Psoas muscle (tissue), 8 donors: ENCODE results near the gene LRRK1. TPM values are rescaled to one million over a fixed set of nuclear protein-coding genes. Genes with fewer than 3 reads are reported as not detected.

Experiments
- ATAC-seq, 4 donors: fragments of 200-7000 bp; cut with Tn5 transposase; one replicate each; pipeline ENCODE4 v1.9.1; 2020; ENCODE audit warnings: moderate library complexity in 3 of 4, mild to moderate bottlenecking in 2 of 4
- DNase-seq, 2 donors: peaks; one replicate each; pipeline ENCODE4 v3.0.0-alpha.2; 2020
- H3K27ac ChIP-seq: fragments of 200-600 bp; one replicate; pipeline ENCODE4 v1.8.0; 2022
- H3K27me3 ChIP-seq, 3 donors: fragments of 200-600 bp in 1 of 3; one replicate each; pipeline versions ENCODE4 v1.6.1 to v1.8.0; 2013 to 2022; ENCODE audit warnings: low read length in 2 of 3, mild to moderate bottlenecking in 2 of 3, moderate library complexity in 1 of 3; ENCODE audit not compliant: insufficient read depth in 3 of 3
- H3K36me3 ChIP-seq, 2 donors: fragments of 200-600 bp in 1 of 2; one replicate each; pipeline versions ENCODE4 v1.6.1 to v1.8.0; 2013 to 2022; ENCODE audit warnings: low read depth in 1 of 2, mild to moderate bottlenecking in 1 of 2, moderate library complexity in 1 of 2; ENCODE audit not compliant: insufficient read depth in 1 of 2
- H3K4me1 ChIP-seq: fragments of 200-600 bp; one replicate; pipeline ENCODE4 v1.8.0; 2022
- H3K4me3 ChIP-seq: fragments of 200-600 bp; one replicate; pipeline ENCODE4 v1.8.0; 2022; ENCODE audit warnings: mild to moderate bottlenecking
- H3K9me3 ChIP-seq: fragments of 200-600 bp; one replicate; pipeline ENCODE4 v1.8.0; 2022
- WGBS, 3 donors: extraction: QIAGEN DNeasy Blood & Tissue Kit; methylation state at CpG; one replicate each; pipeline versions ENCODE4 v1.1.6 to v1.1.7; 2013; 5-methylcytosine and 5-hydroxymethylcytosine counted together
- intact Hi-C, 2 donors: fragments of 100-400 bp; cut with DNase I; formaldehyde crosslinking; loops; one replicate each; pipeline versions ENCODE4 v1.11.0 to v1.14.2; 2022
- polyA plus RNA-seq, 3 donors: library from polyadenylated mRNA; stranded (reverse); fragments of 200-250 nt; gene quantifications; one replicate each; pipeline ENCODE4 v1.2.3, GENCODE V29; 2013
- total RNA-seq, 4 donors: library from RNA; stranded (reverse); fragmentation: NEBNext Ultra II Directional in 2 of 4; extraction: Animal tissue kit (Norgen Biotek cat#: 25700) in 2 of 4; gene quantifications; one replicate each; pipeline versions ENCODE4 v1.2.1 to v1.2.4, GENCODE V29; 2021 to 2023
- TF ChIP-seq, protein P1 (sequence below): fragments of 200-600 bp; IDR thresholded peaks from one replicate; pipeline ENCODE4 v1.8.0; 2022; ENCODE audit warnings: antibody characterized with exemption
- donor health status: healthy with polysubstance abuse.
- donor health status: DM: no; HTN: no; CAD: no; lungs with moderate emphysema.
- donor health status: Bipolar disorder and iron deficiency.
- donor health status: healthy.
- donor health status: DM: yes; HTN: yes; CAD: no.
- donor health status: DM: no; HTN: no; CAD: no.
- donor health status: DM: no; HTN: no; CAD: no.
- donor health status: DM: yes; HTN: yes; CAD: no.

LRRK1 gene
- total and polyA plus RNA-seq, 7 donors = 0.91 to 7.6 (median 2.6) TPM

- WGBS, 3 donors = 87 to 93% (median 90%) methylated on average over 20 of the region's 20 CpGs
- no peak for ATAC-seq
- Histone ChIP-seq H3K4me3 (no peak overlapping the region), H3K9me3 (no peaks in the 10 kb centered on the region), H3K27me3 (no peaks in the 10 kb centered on the region), H3K4me1 (no peaks in the 10 kb centered on the region), H3K27ac (peak overlapping the region; percentile 23), H3K36me3 (peaks cover 0 to 24% of the 10 kb centered on the region in 2 donors)
- TF ChIP-seq, protein P1, sequence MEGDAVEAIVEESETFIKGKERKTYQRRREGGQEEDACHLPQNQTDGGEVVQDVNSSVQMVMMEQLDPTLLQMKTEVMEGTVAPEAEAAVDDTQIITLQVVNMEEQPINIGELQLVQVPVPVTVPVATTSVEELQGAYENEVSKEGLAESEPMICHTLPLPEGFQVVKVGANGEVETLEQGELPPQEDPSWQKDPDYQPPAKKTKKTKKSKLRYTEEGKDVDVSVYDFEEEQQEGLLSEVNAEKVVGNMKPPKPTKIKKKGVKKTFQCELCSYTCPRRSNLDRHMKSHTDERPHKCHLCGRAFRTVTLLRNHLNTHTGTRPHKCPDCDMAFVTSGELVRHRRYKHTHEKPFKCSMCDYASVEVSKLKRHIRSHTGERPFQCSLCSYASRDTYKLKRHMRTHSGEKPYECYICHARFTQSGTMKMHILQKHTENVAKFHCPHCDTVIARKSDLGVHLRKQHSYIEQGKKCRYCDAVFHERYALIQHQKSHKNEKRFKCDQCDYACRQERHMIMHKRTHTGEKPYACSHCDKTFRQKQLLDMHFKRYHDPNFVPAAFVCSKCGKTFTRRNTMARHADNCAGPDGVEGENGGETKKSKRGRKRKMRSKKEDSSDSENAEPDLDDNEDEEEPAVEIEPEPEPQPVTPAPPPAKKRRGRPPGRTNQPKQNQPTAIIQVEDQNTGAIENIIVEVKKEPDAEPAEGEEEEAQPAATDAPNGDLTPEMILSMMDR = no peak
- no peak for DNase-seq
- intact Hi-C loops = no loop called here
Observed at GRCh38 chr15:101024706-101025500, 105.7 kb downstream of the LRRK1 start.

DNA sequence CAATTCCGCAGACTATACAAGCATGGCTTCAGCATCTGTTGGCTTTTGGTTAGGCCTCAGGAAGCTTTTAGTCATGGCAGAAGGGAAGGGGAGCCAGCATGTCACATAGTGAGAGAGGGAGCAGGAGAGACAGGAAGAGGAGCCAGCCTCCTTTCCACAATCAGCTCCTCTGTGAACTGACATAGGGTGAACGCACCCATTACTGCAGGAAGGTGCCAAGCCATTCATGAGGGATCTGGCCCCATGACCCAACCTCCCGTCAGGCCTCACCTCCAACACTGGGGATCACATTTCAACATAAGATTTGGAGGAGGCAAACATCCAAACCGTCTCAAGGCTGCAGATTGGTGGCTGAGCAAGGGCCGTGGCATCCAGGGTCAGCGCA, 106.3 kb downstream of the LRRK1 start:
- peaks cover 0 to 24% of the 10 kb centered on the region in 2 donors for H3K36me3 ChIP-seq
- DNase-seq (no peak), ATAC-seq (no peak)
- intact Hi-C loops = no loop called here
- H3K27ac ChIP-seq = no peak overlapping the region
- TF ChIP-seq, protein P1 = no peak
- no peak overlapping the region for H3K4me3 ChIP-seq
- no peaks in the 10 kb centered on the region for H3K9me3 ChIP-seq
- H3K27me3 ChIP-seq = no peaks in the 10 kb centered on the region
- H3K4me1 ChIP-seq = no peaks in the 10 kb centered on the region
- WGBS, 3 donors = 86 to 95% (median 93%) methylated on average over 6 of the region's 6 CpGs

- peaks cover 0 to 24% of the 10 kb centered on the region in 2 donors for H3K36me3 ChIP-seq
- H3K27me3 ChIP-seq = no peaks in the 10 kb centered on the region
- TF ChIP-seq, protein P1 = no peak
- no peak overlapping the region for H3K27ac ChIP-seq
- no peak for ATAC-seq
- no peaks in the 10 kb centered on the region for H3K4me1 ChIP-seq
- no peaks in the 10 kb centered on the region for H3K9me3 ChIP-seq
- H3K4me3 ChIP-seq = no peak overlapping the region
- no peak for DNase-seq
- 89 to 92% (median 90%) methylated on average over 17 of the region's 17 CpGs for WGBS, 3 donors
- intact Hi-C loops = no loop called here
Observed at GRCh38 chr15:101025896-101026631, 106.9 kb downstream of the LRRK1 start.

DNA sequence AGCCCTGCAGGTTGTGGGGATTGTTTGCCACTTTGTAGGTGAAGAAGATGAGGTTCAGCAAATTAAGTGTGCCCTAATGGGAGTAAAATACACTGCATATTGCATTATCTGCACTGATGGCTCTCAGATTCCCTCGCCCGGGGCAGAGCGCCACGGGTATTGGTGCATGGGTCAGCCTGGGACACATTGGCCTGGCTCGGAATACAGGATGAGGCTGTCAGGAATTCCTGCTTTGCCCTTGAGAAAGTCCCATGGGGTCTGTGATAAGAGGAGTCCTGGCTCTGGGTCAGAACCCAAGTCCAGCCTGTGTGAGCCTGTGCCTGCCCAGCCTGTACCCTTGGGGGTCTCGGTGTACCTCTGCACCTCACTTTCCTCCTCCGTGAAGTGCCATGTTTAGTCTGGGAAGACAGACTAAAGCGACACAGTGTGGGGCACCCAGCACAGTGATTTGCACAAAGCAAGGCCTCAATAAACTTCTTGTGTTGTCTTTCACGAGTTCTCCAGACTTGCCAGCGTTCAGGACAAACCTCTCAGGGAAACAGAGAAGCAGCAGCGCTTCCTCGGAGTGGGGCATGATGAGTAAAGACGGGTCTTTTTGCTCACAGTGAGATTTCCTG, 107.6 kb downstream of the LRRK1 start:
- Histone ChIP-seq H3K27ac (no peak overlapping the region), H3K27me3 (no peaks in the 10 kb centered on the region), H3K36me3 (peaks cover 0 to 23% of the 10 kb centered on the region in 2 donors), H3K9me3 (no peaks in the 10 kb centered on the region), H3K4me1 (no peaks in the 10 kb centered on the region), H3K4me3 (no peak overlapping the region)
- peak in 2 of 4 donors; percentile 23 to 39 for ATAC-seq
- no peak for DNase-seq
- intact Hi-C loops = no loop called here
- TF ChIP-seq, protein P1 = no peak
- 51 to 69% (median 54%) methylated on average over 13 of the region's 13 CpGs for WGBS, 3 donors
